Effector CD8-positive, alpha-beta T cell (primary cell): ENCODE results near the gene CSNK1G2.
A peak's percentile ranks its signal among the peaks of the same experiment; 100 is the strongest.

Source experiments
- DNase-seq: peaks from one replicate; lab custom pipeline; 2025; lab: John Stamatoyannopoulos, UW

The CSNK1G2 gene

DNA sequence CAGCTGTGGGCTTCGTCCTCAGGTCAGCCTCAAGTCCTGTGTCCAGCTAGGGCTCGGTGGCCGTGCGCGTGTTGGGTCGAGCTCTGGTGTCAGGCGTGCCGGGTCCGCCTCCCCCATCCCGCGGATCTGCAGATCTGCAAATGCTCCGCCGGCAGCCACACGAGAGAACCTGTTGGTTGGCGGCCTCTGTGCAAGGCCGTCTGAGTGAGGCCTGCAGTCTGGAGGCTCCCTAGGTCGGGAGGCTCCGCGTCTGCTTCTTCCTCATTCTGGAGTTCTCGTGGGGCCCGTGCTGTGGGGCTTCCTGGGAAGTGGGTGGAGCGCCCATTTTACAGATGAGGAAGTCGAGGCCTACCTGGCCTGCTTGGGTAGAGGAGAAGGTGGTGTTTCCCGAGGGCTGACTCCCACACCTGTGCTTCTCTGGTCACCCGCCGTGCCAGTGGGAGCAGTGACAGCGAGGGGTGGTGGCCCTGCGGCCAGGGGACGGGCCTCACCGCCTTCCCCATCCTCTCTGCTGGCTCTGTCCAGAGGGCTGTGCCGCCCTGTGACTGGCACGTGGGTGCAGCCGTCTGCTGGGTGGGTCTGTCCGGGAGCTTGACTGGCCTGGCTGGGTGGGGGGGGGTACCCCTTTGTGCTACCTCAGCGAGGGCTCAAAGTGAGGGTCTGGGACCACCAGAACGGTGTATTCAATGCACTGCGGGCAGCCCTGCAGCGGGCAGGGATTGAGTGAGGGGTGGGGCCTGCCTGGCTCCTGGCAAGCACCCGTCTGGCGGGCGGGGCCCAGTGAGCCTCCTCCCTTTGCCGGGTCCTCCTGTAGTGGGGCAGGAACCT is 3.3 kb downstream of the CSNK1G2 start:
- no peak for DNase-seq

DNA sequence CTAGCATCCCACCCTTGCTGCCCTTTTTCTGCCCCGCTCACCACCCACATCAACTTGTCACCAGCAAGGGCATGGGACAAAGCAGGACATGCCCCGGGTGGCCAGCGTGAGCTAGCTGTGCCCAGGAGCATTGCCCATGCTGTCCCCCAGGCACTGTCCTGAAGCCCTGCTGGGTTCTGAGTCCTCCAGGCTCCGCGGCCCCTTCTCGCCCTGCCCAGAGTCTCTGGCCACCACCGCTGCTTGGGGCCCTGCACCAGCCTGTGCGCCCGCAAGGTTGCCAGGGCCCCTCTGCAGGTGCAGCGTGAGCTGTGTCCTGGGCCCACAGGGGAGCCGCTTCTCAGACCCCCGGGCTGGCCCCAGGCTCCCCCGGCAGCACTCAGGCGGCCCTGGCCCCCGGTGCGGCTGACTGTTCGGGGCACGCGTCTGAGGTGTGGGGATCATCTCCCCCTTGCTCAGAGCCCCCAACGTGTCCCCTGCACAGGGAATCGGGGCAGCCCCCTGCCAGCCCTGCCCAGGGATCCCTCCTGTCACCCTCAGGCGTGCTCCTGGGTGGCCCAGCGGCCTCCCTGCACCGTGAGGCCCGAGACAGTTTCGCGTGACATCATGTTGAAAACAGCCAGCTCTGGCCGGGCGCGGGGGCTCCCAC is 4.1 kb downstream of the CSNK1G2 start:
- no peak for DNase-seq

DNA sequence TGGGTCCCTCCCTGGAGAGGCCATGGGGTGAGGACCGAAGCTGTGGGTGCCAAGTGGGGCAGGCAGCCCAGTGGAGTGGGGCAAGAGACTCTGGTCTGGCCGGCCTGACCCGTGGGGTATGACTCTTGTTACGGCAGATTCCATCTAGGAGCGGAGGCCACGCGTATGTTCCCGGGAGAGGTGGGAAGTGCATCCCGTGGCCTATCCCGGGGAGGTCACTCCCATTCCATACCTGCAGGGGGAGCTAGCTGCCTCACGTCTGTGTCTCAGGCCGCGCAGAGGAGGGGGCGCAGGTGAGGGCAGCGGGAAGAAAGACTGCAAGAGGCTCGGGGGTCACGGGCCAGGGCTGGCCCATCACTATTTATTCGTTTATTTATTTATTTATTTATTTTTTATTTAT is 4.9 kb downstream of the CSNK1G2 start:
- DNase-seq, result peak; percentile 22

DNA sequence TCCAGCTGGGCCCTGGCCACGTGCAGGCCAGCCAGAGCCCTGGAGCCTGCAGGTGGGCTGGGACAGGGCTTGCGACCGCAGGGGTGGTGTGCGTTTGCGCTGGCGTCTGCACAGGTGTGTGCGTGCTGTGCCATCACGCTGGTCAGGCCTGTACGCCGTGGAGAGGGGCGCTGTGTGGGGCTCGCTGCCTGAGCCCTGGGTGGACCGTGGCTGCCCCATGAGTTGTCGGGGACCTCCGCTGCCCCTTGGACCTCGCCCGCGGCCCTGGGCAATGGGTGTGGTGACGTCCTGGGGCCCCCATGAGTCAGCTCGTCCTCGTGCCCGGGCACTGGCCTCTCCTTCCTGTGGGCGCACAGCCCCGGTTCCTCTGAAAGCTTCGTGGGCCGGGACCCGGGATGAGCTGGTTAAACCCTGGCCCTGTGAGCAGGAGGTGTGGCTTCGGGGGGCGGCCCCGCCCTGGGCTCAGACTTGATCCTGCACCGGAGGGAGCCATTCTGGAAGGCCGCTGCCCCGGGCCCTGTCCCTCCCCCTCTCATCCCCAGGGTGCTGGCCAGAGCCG is 6.8 kb downstream of the CSNK1G2 start:
- DNase-seq, result no peak

DNA sequence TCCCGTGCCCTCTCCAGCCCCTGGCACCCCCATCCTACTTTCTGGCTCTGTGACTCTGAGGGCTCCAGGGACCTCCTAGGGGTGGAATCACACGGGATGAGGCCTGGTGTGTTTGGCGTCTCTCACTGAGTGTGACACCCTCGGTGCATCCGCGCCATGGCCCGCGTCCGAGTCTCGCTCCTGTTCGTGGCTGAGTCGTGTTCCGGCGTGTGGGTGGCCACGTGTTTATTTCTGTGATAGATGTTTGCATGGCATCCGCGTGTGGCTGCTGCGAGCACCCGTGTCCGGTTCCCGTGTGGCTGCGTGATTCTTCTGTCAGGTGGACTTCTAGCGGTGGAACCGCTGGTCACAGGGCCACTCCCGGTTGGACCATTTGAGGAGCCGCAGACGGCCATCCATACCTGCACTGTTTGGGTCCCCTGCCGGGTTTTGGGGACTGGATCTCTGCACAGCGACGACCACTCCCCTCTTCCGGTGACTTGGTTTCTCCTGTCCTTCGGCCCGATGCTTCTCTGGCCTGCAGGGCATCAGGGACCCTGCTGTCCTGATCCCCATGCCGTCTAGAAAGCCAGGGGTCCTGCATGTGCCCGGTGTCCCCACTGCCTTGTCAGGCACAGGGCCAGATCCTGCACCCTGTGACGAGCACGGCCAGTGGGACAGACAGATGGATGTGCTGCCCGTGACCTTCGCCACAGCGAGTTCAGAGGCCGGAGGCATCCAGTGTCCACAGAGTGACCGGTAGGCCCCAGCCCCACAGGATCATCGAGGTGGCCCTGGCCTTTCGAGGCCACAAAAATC is 8.5 kb downstream of the CSNK1G2 start:
- DNase-seq, result no peak

DNA sequence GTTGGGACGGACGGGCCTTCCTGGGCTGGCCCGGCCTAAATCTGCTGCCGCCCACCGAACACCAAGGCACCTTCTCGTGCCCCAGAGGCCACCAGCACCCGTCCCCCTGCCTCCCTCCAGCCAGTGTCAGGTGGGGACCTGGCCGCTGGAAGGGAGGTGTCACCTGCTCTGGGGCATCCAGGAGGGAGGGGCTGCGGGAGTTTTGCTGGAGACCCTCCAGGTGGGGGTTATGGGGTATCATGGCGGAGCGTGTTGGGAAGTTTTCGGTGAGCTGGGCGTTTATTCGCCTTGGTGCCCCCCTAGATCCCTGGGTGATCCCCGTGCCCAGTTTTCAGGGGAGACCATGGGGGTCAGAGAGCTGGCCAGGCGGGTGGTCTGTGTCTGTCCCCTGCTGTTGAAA is 9.7 kb downstream of the CSNK1G2 start:
- no peak for DNase-seq

DNA sequence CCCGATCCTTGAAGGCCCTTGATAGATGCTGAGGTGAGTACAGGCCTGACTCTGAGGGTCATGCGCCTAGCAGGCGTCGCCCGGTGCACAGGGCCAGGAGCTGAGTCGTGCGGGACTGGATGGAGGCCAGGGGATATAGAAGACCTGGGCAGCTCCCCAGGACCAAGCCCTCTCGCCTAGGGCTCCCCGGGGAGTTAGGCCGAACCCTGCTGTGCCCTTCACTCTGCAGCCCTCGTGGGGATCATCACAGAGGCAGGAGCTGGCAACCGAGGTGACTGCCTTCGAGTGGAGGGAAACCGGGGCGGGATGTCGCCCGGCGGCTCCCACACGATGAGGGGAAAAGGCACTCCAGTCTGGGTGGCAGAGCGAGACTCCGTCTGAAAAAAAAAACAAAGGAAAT is 11.7 kb downstream of the CSNK1G2 start:
- DNase-seq, result no peak

DNA sequence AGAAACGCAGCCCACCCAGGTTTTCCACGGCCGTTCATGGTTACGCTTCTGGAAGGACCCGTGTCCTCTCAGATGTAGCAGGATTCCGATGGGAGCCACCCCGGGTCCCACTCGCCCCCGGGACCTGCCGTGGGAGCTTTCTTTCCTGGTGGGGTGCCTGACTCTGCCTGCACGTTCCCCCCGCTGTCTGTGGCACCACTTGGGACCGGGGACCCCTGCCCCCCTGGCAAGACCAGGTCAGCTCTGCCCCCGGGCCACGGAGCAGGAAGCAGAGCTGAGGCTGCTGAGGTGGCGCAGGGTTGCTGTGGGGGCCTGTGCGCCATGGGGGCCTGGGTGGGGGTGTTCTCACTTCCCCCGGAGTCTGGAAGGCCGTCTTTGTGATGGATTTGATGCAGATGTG is 12.1 kb downstream of the CSNK1G2 start:
- no peak for DNase-seq

DNA sequence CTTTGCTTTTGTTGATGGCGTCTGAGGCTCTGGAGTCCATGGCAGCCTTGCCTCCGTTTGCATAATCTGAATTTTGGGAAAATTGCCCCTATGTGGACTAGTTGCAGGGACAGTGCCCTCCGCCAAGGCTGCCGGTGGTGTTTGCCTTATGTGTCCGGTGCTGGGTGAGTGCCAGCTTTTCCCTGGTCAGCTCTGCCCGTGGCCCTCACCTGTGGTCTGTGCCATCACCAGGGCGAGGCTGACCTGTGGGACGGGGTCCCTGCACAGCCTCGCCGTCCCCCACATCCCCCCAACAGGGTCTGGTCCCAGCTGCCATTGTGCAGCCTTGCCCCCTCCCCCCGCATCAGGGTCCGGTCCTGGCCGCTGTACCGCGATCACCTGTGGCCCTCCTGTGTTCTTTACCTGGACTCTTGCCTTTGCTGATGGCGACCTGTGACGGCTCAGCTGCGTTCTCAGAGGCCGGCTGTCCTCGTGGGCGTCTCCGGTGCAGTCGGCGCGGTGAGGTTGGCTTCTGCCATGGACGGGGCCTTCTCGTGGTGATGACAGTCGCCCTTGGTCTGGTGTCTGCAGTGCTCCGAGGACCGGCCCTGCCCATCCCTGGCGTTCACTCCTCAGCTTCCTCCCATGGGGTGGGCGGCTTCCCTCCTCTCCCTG is 12.6 kb downstream of the CSNK1G2 start:
- no peak for DNase-seq

DNA sequence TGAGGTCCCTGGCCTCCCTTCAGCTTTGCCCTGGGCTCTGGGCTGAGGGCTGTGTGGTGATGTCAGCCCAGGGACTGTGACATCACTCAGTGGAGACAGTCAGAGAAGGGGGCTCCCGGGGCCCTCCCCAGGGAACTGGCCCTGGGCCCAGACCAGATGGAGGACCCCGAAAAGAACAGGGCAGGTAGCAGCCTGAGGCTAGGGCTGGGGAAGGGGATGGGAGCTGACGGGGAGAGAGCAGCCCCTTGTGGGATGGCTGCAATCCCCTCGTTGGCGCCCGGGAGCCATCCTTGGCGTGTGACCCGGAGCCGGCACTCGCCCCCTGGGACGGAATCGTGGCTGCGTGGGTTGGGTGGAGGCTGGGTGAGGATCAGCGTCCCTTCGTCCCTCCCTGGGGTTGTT is 13.6 kb downstream of the CSNK1G2 start:
- no peak for DNase-seq

DNA sequence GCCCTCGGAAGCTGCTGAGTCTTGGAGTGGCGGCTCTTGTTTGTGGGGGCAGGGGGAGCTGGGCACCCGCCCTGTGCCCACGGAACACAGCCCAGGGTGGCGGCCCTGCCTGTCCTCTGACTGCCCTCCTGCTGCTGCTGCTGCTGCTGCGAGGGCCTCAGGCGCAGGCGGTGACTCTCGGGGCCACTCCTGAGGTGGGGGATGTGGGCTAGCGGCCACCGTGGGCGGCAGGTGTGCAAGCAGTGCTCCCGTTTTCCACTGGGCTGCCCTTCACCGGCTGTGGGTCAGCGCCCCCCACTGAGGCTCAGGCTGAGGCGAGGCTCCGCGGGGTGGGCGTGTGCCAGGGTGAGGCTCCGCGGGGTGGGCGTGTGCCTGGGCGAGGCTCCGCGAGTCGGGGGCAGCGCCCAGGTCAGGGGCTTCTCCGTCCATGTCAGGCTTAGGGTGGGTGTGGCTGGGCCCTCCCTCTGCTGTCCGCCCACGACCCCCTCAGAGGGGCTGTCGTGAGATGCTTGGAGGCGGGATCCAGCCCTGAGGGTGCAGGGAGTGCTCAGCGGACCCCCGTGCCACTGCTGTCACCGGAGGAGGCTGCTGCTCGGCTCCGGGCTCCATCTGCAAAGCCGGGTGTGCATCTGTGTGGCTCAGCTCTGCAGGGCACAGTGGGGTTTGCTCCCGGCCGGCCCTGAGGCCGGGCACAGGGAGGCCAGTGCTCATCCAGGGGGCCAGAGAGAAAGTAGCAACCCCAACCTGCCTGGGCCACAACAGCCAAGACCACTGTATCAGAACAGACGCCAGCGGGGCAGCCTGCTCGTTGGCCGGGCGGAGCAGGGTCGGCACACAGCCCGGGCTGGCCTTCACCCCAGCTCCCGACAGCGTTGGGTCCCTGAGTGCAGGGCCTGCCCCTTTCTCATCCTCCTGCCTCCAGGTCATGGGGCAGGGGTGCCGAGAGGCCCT is 14.5 kb downstream of the CSNK1G2 start:
- no peak for DNase-seq

DNA sequence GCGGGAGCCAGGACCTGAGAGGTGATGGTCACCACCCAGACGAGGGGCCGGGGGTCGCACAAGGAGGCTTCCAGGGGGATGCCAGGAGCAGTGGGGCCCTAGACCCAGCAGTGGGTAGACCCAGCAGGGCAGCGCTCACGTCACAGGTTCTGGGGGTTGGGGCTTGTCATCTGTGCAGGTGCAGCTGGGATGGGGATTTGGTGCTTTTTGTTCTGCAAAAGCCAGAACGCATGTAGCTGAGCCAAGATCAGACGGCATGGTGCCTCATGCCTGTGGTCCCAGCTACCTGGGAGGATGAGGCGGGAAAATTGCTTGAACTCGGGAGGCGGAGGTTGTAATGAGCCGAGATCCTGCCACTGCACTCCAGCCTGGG is 15.1 kb downstream of the CSNK1G2 start:
- no peak for DNase-seq

DNA sequence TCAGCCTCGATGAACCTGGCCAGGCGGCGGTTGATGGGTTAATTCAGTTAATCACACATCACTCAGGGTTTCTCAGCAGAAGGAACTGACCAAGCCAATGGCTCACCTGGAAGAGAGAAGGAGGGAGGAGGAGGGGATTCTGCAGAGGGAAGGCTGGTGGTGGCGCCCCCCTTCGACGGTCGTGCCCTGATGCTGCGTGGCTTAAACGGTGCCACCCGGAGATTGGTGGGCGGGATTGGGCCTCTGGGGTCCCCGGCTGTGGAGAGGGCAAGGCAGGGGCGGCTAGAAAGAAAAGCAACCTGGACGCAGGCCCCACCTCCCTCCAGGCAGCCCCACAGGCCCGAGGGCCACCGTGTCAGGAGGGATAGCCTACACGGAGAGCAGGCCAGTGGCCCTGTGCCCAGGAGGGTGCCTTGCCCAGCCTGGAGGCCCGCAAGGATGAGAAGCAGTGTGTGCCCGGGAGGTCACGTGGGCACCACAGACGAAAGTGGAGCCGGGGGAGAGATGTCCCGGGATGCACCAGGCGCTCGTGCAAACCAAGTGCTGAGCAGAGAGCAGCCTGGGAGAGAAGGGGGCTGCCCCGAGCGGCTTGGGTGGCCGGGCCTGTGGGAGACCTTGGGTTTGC is 16.0 kb downstream of the CSNK1G2 start:
- DNase-seq, result no peak

DNA sequence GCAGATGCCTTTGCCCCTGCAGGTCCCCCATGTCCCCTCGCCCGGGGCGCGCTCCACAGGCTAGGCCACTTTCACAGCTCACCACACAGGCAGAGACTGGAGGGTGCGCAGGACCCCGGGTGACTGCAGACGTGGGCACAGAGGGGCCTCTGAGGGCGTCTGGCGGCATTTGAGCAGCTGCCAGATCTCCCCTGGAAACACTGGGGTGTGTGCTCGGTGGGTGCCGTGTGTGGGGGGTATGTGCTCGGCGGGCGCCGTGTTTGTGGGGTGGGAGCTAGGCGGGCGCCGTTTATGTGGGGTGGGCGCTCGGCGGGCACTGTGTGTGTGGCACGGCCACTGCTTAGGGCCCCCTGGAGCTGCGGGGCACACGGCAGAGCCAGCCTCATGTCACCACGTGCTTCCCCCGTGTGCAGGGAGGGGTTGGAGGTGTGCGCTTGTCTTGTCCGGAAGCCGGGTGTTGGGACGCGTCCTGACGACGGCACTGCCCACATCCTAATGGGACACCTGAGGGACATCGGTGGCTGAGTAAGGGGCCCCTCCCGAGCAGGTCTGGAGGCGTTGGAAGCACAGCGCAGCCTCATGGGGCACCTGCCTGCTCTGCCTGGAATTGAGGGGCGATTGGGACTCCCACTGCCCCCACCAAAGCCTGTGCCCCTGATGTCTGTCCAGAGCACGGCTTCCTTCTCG is 16.7 kb downstream of the CSNK1G2 start:
- no peak for DNase-seq

DNA sequence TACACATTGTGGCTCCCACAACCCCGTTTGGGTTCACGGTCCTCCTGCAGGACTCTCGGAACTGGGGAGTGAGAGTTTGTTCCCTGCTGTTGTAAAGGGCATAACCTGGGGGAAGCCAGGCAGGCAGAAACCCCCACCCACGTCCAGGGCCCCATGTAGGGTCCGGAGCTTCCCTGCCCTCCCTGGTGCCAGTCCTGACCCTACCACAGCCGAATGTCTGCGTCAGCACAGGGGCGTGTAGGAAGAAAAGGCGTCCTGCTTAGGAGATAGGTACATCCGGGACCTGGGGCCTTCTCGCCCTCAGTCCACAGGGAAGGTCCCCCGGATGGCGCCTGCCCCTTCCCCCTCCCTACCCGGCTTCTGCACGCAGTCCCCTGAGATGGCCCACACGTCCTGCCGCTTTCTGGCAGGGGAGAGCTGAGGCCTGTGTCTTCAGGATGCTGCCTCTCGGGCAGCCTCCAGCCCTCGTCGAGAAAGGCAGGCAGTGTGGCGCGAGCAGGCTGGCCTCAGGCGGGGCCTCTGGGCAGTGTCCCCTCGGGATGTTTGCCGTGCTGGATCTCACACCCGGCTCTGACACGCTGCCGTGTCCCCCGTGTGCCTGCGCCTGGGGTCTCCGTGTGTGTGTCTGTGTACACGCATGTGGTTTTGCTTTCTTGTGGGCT is 19.1 kb downstream of the CSNK1G2 start:
- DNase-seq, result no peak

DNA sequence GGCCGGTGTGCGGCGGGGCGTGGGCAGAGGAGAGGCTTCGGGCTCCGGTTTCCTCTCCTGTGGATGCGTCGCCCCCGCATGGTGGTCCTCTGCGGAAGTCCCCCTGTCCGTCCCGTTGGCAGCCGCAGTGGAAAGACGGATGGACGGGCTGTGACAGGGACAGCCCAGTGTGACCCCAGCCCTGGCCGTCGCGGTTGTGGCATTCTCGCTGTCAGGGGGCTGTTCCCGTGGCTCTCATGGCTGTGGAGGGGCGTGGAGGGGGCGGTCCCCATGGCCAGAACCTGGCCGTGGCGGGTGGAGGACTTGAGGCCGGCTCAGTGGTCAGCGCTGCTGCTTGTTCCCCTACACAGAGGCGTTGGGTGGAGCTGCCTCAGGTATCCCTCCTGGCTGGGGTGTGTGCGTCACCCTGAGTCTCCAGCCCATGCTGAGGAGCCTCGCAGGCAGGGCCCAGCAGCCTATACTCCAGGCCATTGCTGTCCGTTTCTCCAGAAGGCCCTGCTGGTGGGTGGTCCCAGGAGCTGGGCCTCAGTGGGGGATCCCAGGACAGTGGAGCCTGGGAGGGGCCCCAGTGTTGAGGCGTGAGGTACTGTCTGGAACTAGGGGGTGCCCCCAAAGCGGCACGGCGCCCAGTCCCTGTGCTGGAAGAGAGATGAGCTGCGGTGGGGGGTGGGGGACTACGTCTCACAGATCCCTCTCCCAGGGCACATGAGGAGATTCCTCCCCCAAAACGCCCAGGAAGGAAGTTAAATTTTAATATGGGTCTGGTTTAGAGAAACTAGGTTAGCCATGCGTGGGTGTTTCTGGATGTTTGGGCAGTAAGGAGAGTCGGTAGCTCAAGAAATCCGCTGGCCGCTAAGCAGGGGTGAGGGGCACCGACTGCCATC is 20.3 kb downstream of the CSNK1G2 start:
- no peak for DNase-seq

DNA sequence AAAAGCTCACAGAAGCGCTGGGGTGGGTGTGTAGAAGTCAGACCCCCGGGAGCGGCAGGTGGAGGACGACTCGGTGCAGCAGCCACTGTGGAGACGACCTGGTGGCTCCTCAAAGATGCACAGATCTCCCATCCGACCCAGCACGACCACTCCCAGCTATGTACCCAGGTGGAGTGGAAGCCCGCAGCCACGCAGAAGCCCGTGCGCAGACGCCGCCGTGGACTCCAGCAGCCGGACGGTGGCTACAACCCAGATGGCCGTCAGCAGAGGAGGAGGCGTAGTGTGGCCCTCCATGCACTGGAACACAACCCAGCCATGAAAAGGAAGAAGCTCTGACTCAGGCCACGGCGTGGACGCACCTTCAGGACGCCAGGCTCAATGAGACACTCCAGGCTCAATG is 21.7 kb downstream of the CSNK1G2 start:
- no peak for DNase-seq

DNA sequence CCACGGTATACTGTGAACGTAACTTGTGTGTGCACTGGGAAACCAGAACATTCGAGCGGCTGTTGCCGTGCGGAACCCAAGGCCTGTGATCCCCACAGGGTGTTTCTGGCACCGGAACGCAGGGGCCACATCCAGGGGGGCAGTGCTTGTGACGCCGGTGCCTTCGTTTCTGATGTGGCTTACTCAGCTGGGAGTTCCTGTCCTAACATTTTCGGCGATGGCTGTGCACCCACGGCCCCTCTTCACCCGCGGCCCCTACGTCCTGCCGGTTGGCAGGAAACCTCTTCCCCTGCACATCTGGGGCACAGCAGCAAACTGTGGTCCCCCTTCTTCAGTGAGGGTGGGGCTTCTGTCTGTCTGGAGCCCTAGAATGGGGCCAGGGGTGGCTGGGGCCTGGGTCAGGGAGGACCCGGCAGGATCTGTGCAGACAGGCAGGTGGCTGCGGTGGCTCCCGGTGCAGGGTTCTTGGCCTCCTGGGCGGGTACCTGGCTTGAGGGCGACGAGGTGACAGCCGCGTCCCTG is 26.2 kb downstream of the CSNK1G2 start:
- DNase-seq, result no peak
